GM12874 (cell line): ENCODE data around the gene ARL13A.

ENCODE experiments used
- CTCF ChIP-seq: IDR thresholded peaks from 2 replicates; pipeline ENCODE4 v1.5.1; 2011; ENCODE audit warnings: low read depth, mild to moderate bottlenecking, control low read depth, low read length, moderate library complexity; ENCODE audit not compliant: insufficient read depth

ARL13A gene

GRCh38 chrX:101029665-101030064 lies 60.2 kb downstream of the ARL13A start:
- TF ChIP-seq CTCF: no peak

GRCh38 chrX:101037231-101037630 lies 67.7 kb downstream of the ARL13A start:
- TF ChIP-seq CTCF: no peak

- no peak for TF ChIP-seq CTCF
These were observed 70.7 kb downstream of the ARL13A start for GRCh38 chrX:101040197-101040596.
